Measurements from ENCODE around the gene PCBP3.

Gene PCBP3

DNA sequence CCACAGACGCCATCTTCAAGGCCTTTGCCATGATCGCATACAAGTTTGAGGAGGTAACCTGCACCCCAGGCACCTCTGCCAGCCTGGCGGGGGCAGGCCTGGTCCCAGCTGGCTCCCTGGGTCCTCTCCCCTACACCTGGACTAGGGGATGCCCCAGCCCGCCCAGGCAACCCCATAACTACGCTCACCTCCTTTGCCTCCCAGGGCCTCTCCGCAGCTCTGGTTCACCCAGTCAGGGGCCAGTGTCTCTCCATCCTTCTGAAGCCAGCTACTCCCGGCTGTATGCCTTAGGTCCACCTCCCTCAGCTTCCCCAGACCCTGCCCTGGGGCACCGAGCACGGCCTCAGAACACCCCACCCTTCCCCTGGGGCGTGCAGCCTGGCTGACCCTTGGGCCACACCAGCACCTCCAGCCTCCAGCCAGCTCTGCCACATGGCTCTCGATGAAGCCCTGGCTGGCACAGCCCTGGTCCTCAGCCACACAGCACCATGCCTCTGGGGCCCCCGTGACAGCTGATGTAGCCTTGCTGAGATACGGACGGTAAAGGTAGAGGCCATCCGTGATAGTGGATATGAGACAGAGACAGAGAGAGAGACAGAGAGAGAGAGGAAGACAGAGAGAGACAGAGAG lies 257.7 kb downstream of the PCBP3 start:
- no peaks in the 10 kb centered on the region for H3K9me2 ChIP-seq (replicated peaks; ENCODE audit: insufficient read depth, low read length)
- no peaks in the 10 kb centered on the region for H4K20me1 ChIP-seq (ENCODE audit: low read depth, low read length)
- no peak for TF ChIP-seq EZH2phosphoT487 (conservative IDR thresholded peaks at IDR 0.05; ENCODE audit: low read length)
- TF ChIP-seq, protein P1, sequence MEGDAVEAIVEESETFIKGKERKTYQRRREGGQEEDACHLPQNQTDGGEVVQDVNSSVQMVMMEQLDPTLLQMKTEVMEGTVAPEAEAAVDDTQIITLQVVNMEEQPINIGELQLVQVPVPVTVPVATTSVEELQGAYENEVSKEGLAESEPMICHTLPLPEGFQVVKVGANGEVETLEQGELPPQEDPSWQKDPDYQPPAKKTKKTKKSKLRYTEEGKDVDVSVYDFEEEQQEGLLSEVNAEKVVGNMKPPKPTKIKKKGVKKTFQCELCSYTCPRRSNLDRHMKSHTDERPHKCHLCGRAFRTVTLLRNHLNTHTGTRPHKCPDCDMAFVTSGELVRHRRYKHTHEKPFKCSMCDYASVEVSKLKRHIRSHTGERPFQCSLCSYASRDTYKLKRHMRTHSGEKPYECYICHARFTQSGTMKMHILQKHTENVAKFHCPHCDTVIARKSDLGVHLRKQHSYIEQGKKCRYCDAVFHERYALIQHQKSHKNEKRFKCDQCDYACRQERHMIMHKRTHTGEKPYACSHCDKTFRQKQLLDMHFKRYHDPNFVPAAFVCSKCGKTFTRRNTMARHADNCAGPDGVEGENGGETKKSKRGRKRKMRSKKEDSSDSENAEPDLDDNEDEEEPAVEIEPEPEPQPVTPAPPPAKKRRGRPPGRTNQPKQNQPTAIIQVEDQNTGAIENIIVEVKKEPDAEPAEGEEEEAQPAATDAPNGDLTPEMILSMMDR (IDR thresholded peaks at IDR 0.05; ENCODE audit: insufficient read depth, low read length, poor library complexity, severe bottlenecking): no peak
- H3K4me3 ChIP-seq (ENCODE audit: insufficient read depth, low read length, poor library complexity, severe bottlenecking): no peak overlapping the region
- no peaks in the 10 kb centered on the region for H3F3A ChIP-seq (ENCODE audit: insufficient read depth)
- H3K36me3 ChIP-seq (ENCODE audit: low read length): no peaks in the 10 kb centered on the region
- no peak overlapping the region for H3K9ac ChIP-seq (ENCODE audit: low read length)
- H3K27ac ChIP-seq (ENCODE audit: low read depth, low read length): no peak overlapping the region
- H3K79me2 ChIP-seq (ENCODE audit: insufficient read depth, low read length): no peaks in the 10 kb centered on the region
- no peak overlapping the region for H3K4me2 ChIP-seq (ENCODE audit: low read depth, low read length, poor library complexity, severe bottlenecking)
- H3K9me3 ChIP-seq (ENCODE audit: insufficient read depth, low read length): no peaks in the 10 kb centered on the region
- no peak overlapping the region for H2AFZ ChIP-seq (ENCODE audit: low read depth, low read length, severe bottlenecking)
- no peaks in the 10 kb centered on the region for H3K27me3 ChIP-seq (ENCODE audit: low read length)

DNA sequence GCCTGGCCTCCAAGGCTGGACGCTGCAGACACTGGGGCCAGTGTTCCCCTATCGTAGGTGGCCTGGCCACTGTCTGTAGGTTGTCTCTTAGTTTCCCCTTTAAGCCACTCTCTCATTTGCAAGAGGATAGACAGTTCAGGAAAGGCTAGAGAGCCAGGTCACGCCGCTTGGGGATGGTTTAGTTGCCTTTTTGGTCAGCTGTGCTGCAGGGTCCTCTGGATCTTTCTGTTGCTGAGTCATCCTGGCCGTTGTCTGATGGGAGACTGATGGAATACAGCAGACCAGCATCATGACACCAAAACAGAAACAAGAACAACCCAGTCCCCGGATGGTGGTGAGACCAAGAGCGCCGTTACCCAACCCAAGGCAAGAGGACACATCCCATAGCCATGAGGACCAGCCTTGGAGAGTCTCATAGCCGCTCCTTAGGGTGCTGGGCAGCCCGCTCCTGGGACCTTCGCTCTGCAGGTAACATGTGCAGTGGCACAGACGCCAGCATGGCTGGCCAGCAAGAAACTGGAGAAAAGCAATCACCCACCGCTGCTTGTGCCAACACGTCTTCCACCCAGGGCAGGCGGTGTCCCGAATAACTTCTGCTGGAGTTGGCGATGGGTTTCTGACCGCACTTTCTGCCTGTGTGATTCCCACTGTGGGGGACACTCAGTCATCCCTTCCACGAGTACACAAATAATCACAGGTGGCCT lies 258.9 kb downstream of the PCBP3 start:
- Histone ChIP-seq H2AFZ (ENCODE audit: low read depth, low read length, severe bottlenecking) (no peak overlapping the region), H3K4me2 (ENCODE audit: low read depth, low read length, poor library complexity, severe bottlenecking) (no peak overlapping the region)

DNA sequence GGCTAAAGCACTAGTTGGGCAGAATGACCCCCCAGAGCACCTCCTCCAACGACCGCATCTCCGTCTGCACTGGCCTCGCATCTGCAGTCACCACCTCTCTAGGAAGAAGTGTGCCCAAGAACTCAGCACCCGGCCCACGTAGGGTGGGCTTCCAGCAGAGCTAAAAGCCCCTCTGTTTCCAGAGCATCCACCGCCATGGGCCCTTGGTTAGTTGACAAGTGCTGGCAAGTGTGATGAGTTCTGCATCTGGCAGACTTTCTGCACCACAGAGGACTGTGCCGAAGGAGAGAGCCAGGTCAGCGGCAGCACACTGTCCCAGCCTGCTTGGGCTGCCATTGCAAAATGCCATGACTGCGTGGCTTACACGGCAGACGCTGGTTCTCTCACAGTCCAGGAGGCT lies 261.7 kb downstream of the PCBP3 start:
- H3F3A ChIP-seq (ENCODE audit: insufficient read depth): no peaks in the 10 kb centered on the region
- TF ChIP-seq, protein P1 (IDR thresholded peaks at IDR 0.05; ENCODE audit: insufficient read depth, low read length, poor library complexity, severe bottlenecking): no peak
- TF ChIP-seq EZH2phosphoT487 (conservative IDR thresholded peaks at IDR 0.05; ENCODE audit: low read length): no peak

More for the DNA sequence above, 258.9 kb downstream of the PCBP3 start:
- Histone ChIP-seq H3K9me2 (replicated peaks; ENCODE audit: insufficient read depth, low read length) (no peaks in the 10 kb centered on the region), H3K4me3 (ENCODE audit: insufficient read depth, low read length, poor library complexity, severe bottlenecking) (no peak overlapping the region), H3K36me3 (ENCODE audit: low read length) (no peaks in the 10 kb centered on the region), H3K79me2 (ENCODE audit: insufficient read depth, low read length) (no peaks in the 10 kb centered on the region), H3K27me3 (ENCODE audit: low read length) (no peaks in the 10 kb centered on the region), H3K27ac (ENCODE audit: low read depth, low read length) (no peak overlapping the region), H3K9ac (ENCODE audit: low read length) (no peak overlapping the region), H3K9me3 (ENCODE audit: insufficient read depth, low read length) (no peaks in the 10 kb centered on the region), H4K20me1 (ENCODE audit: low read depth, low read length) (no peaks in the 10 kb centered on the region), H3F3A (ENCODE audit: insufficient read depth) (no peaks in the 10 kb centered on the region)
- TF ChIP-seq, protein P1 (IDR thresholded peaks at IDR 0.05; ENCODE audit: insufficient read depth, low read length, poor library complexity, severe bottlenecking): no peak
- no peak for TF ChIP-seq EZH2phosphoT487 (conservative IDR thresholded peaks at IDR 0.05; ENCODE audit: low read length)

More for the DNA sequence above, 261.7 kb downstream of the PCBP3 start:
- H3K79me2 ChIP-seq (ENCODE audit: insufficient read depth, low read length): no peaks in the 10 kb centered on the region
- no peak overlapping the region for H3K9ac ChIP-seq (ENCODE audit: low read length)
- no peaks in the 10 kb centered on the region for H3K36me3 ChIP-seq (ENCODE audit: low read length)
- no peaks in the 10 kb centered on the region for H4K20me1 ChIP-seq (ENCODE audit: low read depth, low read length)
- no peak overlapping the region for H3K4me3 ChIP-seq (ENCODE audit: insufficient read depth, low read length, poor library complexity, severe bottlenecking)
- H2AFZ ChIP-seq (ENCODE audit: low read depth, low read length, severe bottlenecking): no peak overlapping the region
- H3K9me2 ChIP-seq (replicated peaks; ENCODE audit: insufficient read depth, low read length): no peaks in the 10 kb centered on the region
- no peaks in the 10 kb centered on the region for H3K27me3 ChIP-seq (ENCODE audit: low read length)
- H3K4me2 ChIP-seq (ENCODE audit: low read depth, low read length, poor library complexity, severe bottlenecking): no peak overlapping the region
- H3K27ac ChIP-seq (ENCODE audit: low read depth, low read length): no peak overlapping the region
- no peaks in the 10 kb centered on the region for H3K9me3 ChIP-seq (ENCODE audit: insufficient read depth, low read length)

All from SU-DHL-6 (cell line).